T-helper 17 cell (primary cell): ENCODE results near the gene MIR17HG. TPM values are rescaled to one million over a fixed set of nuclear protein-coding genes. Genes with fewer than 3 reads are reported as not detected.

Experiments
- ATAC-seq: fragments of 150-1000 bp; cut with Tn5 transposase; 2 replicates; pipeline ENCODE4 v1.10.0; 2021; ENCODE audit warnings: mild to moderate bottlenecking, moderate library complexity
- DNase-seq, 3 donors: peaks; one replicate each; pipeline versions ENCODE4 v3.0.0 to v3.0.0-alpha.2; 2020 to 2021
- H3K9me3 ChIP-seq: one replicate; pipeline ENCODE4 v1.7.0; 2013; ENCODE audit warnings: low read length, mild to moderate bottlenecking; ENCODE audit not compliant: control insufficient read depth, poor library complexity, severe bottlenecking
- H3K27ac Mint-ChIP-seq: one replicate; pipeline ENCODE4 v1.8.0; 2022; ENCODE audit warnings: mild to moderate bottlenecking, moderate library complexity, mixed read lengths
- H3K27me3 Mint-ChIP-seq: one replicate; pipeline ENCODE4 v1.8.0; 2022; ENCODE audit warnings: mixed read lengths
- H3K36me3 Mint-ChIP-seq: one replicate; pipeline ENCODE4 v1.8.0; 2022; ENCODE audit warnings: low read depth, mixed read lengths
- H3K4me1 Mint-ChIP-seq: one replicate; pipeline ENCODE4 v1.8.0; 2022; ENCODE audit warnings: mild to moderate bottlenecking, mixed read lengths
- H3K4me3 Mint-ChIP-seq: one replicate; pipeline ENCODE4 v1.8.0; 2022; ENCODE audit warnings: mild to moderate bottlenecking, moderate library complexity, mixed read lengths
- total RNA-seq, 4 donors: library from RNA in 2 of 4; stranded (reverse) in 2 of 4; gene quantifications; one replicate each; pipeline ENCODE4 v1.2.3 and lab custom pipeline; 2022 to 2026

MIR17HG gene
- total RNA-seq (1 to 10 TPM; 6.9 to 9.1 TPM), total RNA-seq (lab: John Stamatoyannopoulos, UW) (23.2 to 25.5 reads per million in 2 donors)

- H3K9me3 ChIP-seq: no peaks in the 10 kb centered on the region
- peak within 1 kb of the TSS; percentile 97 for H3K4me3 Mint-ChIP-seq
- DNase-seq: peak; percentile 67 to 87 (median 86)
- no peaks in the 10 kb centered on the region for H3K27me3 Mint-ChIP-seq
- ATAC-seq: peak; percentile 67
- H3K4me1 Mint-ChIP-seq: peaks cover 8% of the 10 kb centered on the region
- H3K27ac Mint-ChIP-seq: peak within 1 kb of the TSS; percentile 92
- H3K36me3 Mint-ChIP-seq: no peaks in the 10 kb centered on the region
Observed at GRCh38 chr13:91347202-91347995, at the start of gene MIR17HG. TSS of gene MIR17HG (plus strand) at chr13:91347687.

GRCh38 chr13:91298060-91298459 is 49.4 kb upstream of the MIR17HG start:
- Mint-ChIP-seq H3K4me1 (no peaks in the 10 kb centered on the region), H3K4me3 (no peak overlapping the region), H3K27ac (no peak overlapping the region), H3K27me3 (peaks cover 31% of the 10 kb centered on the region), H3K36me3 (peaks cover 3% of the 10 kb centered on the region)
- no peaks in the 10 kb centered on the region for H3K9me3 ChIP-seq
- ATAC-seq (no peak), DNase-seq (no peak)

GRCh38 chr13:91302111-91302510 is 45.4 kb upstream of the MIR17HG start:
- ATAC-seq: no peak
- Mint-ChIP-seq H3K4me1 (no peaks in the 10 kb centered on the region), H3K36me3 (peaks cover 3% of the 10 kb centered on the region), H3K27me3 (peaks cover 11% of the 10 kb centered on the region), H3K4me3 (no peak overlapping the region), H3K27ac (no peak overlapping the region)
- no peak for DNase-seq
- no peaks in the 10 kb centered on the region for H3K9me3 ChIP-seq

GRCh38 chr13:91303031-91303430 is 44.5 kb upstream of the MIR17HG start:
- Mint-ChIP-seq H3K4me1 (no peaks in the 10 kb centered on the region), H3K27me3 (peaks cover 14% of the 10 kb centered on the region), H3K27ac (no peak overlapping the region), H3K36me3 (peaks cover 3% of the 10 kb centered on the region), H3K4me3 (no peak overlapping the region)
- no peaks in the 10 kb centered on the region for H3K9me3 ChIP-seq
- ATAC-seq (no peak), DNase-seq (no peak)

GRCh38 chr13:91304741-91305140 is 42.7 kb upstream of the MIR17HG start:
- peaks cover 7% of the 10 kb centered on the region for H3K27me3 Mint-ChIP-seq
- DNase-seq (no peak), ATAC-seq (no peak)
- H3K36me3 Mint-ChIP-seq: peaks cover 3% of the 10 kb centered on the region
- no peak overlapping the region for H3K27ac Mint-ChIP-seq
- H3K4me1 Mint-ChIP-seq: no peaks in the 10 kb centered on the region
- H3K4me3 Mint-ChIP-seq: no peak overlapping the region
- H3K9me3 ChIP-seq: no peaks in the 10 kb centered on the region

GRCh38 chr13:91305652-91306051 is 41.8 kb upstream of the MIR17HG start:
- DNase-seq (no peak), ATAC-seq (no peak)
- H3K4me3 Mint-ChIP-seq: no peak overlapping the region
- no peak overlapping the region for H3K27ac Mint-ChIP-seq
- H3K36me3 Mint-ChIP-seq: peaks cover 3% of the 10 kb centered on the region
- peaks cover 5% of the 10 kb centered on the region for H3K27me3 Mint-ChIP-seq
- no peaks in the 10 kb centered on the region for H3K4me1 Mint-ChIP-seq
- H3K9me3 ChIP-seq: no peaks in the 10 kb centered on the region

GRCh38 chr13:91307887-91308286 is 39.6 kb upstream of the MIR17HG start:
- no peak for ATAC-seq
- no peak for DNase-seq
- Mint-ChIP-seq H3K27me3 (peaks cover 5% of the 10 kb centered on the region), H3K27ac (no peak overlapping the region), H3K36me3 (peaks cover 2% of the 10 kb centered on the region), H3K4me3 (no peak overlapping the region), H3K4me1 (peaks cover 2% of the 10 kb centered on the region)
- no peaks in the 10 kb centered on the region for H3K9me3 ChIP-seq

GRCh38 chr13:91308299-91308698 is 39.2 kb upstream of the MIR17HG start:
- H3K4me3 Mint-ChIP-seq: no peak overlapping the region

GRCh38 chr13:91311491-91311890 is 36.0 kb upstream of the MIR17HG start:
- Mint-ChIP-seq H3K27me3 (peaks cover 12% of the 10 kb centered on the region), H3K4me3 (no peak overlapping the region)
- no peak for ATAC-seq

More at GRCh38 chr13:91308299-91308698, 39.2 kb upstream of the MIR17HG start:
- peaks cover 2% of the 10 kb centered on the region for H3K4me1 Mint-ChIP-seq
- H3K36me3 Mint-ChIP-seq: no peaks in the 10 kb centered on the region
- ATAC-seq: no peak
- H3K9me3 ChIP-seq: no peaks in the 10 kb centered on the region
- DNase-seq: no peak
- no peak overlapping the region for H3K27ac Mint-ChIP-seq
- H3K27me3 Mint-ChIP-seq: peaks cover 8% of the 10 kb centered on the region

GRCh38 chr13:91312324-91312723 is 35.2 kb upstream of the MIR17HG start:
- H3K4me1 Mint-ChIP-seq: peaks cover 2% of the 10 kb centered on the region

More at GRCh38 chr13:91311491-91311890, 36.0 kb upstream of the MIR17HG start:
- Mint-ChIP-seq H3K4me1 (peaks cover 2% of the 10 kb centered on the region), H3K27ac (no peak overlapping the region), H3K36me3 (no peaks in the 10 kb centered on the region)
- no peaks in the 10 kb centered on the region for H3K9me3 ChIP-seq
- no peak for DNase-seq

GRCh38 chr13:91313103-91313502 is 34.4 kb upstream of the MIR17HG start:
- H3K4me1 Mint-ChIP-seq: peaks cover 2% of the 10 kb centered on the region
- DNase-seq (no peak), ATAC-seq (peak; percentile 66)
- no peak overlapping the region for H3K27ac Mint-ChIP-seq
- no peaks in the 10 kb centered on the region for H3K36me3 Mint-ChIP-seq
- no peak overlapping the region for H3K4me3 Mint-ChIP-seq
- no peaks in the 10 kb centered on the region for H3K9me3 ChIP-seq
- H3K27me3 Mint-ChIP-seq: peaks cover 18% of the 10 kb centered on the region

More at GRCh38 chr13:91312324-91312723, 35.2 kb upstream of the MIR17HG start:
- DNase-seq (no peak), ATAC-seq (no peak)
- Mint-ChIP-seq H3K27ac (no peak overlapping the region), H3K27me3 (peaks cover 19% of the 10 kb centered on the region), H3K36me3 (no peaks in the 10 kb centered on the region), H3K4me3 (no peak overlapping the region)
- no peaks in the 10 kb centered on the region for H3K9me3 ChIP-seq

- no peak for ATAC-seq
- H3K4me1 Mint-ChIP-seq: peaks cover 2% of the 10 kb centered on the region
- H3K9me3 ChIP-seq: no peaks in the 10 kb centered on the region
- H3K4me3 Mint-ChIP-seq: no peak overlapping the region
- no peaks in the 10 kb centered on the region for H3K36me3 Mint-ChIP-seq
- no peak overlapping the region for H3K27ac Mint-ChIP-seq
- H3K27me3 Mint-ChIP-seq: peaks cover 17% of the 10 kb centered on the region
- no peak for DNase-seq
Observed at GRCh38 chr13:91313581-91313980, 33.9 kb upstream of the MIR17HG start.

- peaks cover 21% of the 10 kb centered on the region for H3K27me3 Mint-ChIP-seq
- ATAC-seq: no peak
- H3K36me3 Mint-ChIP-seq: no peaks in the 10 kb centered on the region
- no peak overlapping the region for H3K4me3 Mint-ChIP-seq
- H3K4me1 Mint-ChIP-seq: peaks cover 2% of the 10 kb centered on the region
- H3K9me3 ChIP-seq: no peaks in the 10 kb centered on the region
- no peak for DNase-seq
- no peak overlapping the region for H3K27ac Mint-ChIP-seq
Observed at GRCh38 chr13:91314888-91315287, 32.6 kb upstream of the MIR17HG start.

- no peaks in the 10 kb centered on the region for H3K9me3 ChIP-seq
- ATAC-seq: no peak
- DNase-seq: no peak
- no peak overlapping the region for H3K27ac Mint-ChIP-seq
- H3K4me1 Mint-ChIP-seq: peaks cover 8% of the 10 kb centered on the region
- no peaks in the 10 kb centered on the region for H3K36me3 Mint-ChIP-seq
- peaks cover 15% of the 10 kb centered on the region for H3K27me3 Mint-ChIP-seq
- H3K4me3 Mint-ChIP-seq: no peak overlapping the region
Observed at GRCh38 chr13:91318886-91319285, 28.6 kb upstream of the MIR17HG start.
